Ascending aorta (tissue), 2 donors: ENCODE results near the gene IGLON5. TPM values are rescaled to one million over a fixed set of nuclear protein-coding genes. Genes with fewer than 3 reads are reported as not detected.

Experiments
- DNase-seq, 2 donors: peaks; one replicate each; pipeline ENCODE4 v3.0.0-alpha.2; 2019; ENCODE audit warnings: low spot score in 2 of 2
- H3K27ac ChIP-seq, 2 donors: fragments of 200-600 bp; sonication (generic); one replicate each; pipeline ENCODE4 v1.5.1; 2016 to 2017; ENCODE audit warnings: mild to moderate bottlenecking in 1 of 2
- H3K27me3 ChIP-seq: fragments of 200-600 bp; sonication (generic); one replicate; pipeline ENCODE4 v1.5.1; 2017
- H3K36me3 ChIP-seq, 2 donors: fragments of 200-600 bp; sonication (generic); one replicate each; pipeline ENCODE4 v1.5.1; 2016
- H3K4me1 ChIP-seq, 2 donors: fragments of 200-600 bp; sonication (generic); one replicate each; pipeline ENCODE4 v1.5.1; 2016 to 2017; ENCODE audit warnings: mild to moderate bottlenecking in 1 of 2
- H3K4me3 ChIP-seq, 2 donors: fragments of 200-600 bp; sonication (generic); one replicate each; pipeline ENCODE4 v1.5.1; 2016 to 2017; ENCODE audit warnings: mild to moderate bottlenecking in 1 of 2
- H3K9me3 ChIP-seq, 2 donors: fragments of 200-600 bp; sonication (generic); one replicate each; pipeline ENCODE4 v1.5.1; 2016
- CTCF ChIP-seq, 3 experiments: fragments of 200-600 bp in 2 of 3; fragments of 450-650 bp in 1 of 3; sonication (generic) in 2 of 3; IDR thresholded peaks; one replicate each; pipeline ENCODE4 v1.5.1; 2016 to 2019; ENCODE audit warnings: antibody characterized with exemption in 3 of 3, mild to moderate bottlenecking in 1 of 3, moderate library complexity in 1 of 3
- intact Hi-C: fragments of 100-400 bp; cut with DNase I; formaldehyde crosslinking; loops from one replicate; pipeline ENCODE4 v1.15.1; 2023
- total RNA-seq: library from RNA; depleted of rRNA; stranded (reverse); fragments of >200 nt; gene quantifications from one replicate; pipeline ENCODE4 v1.1.0, GENCODE V29; 2016

IGLON5 gene
- total RNA-seq, 1 donor from 2014 or later, result 4.9 TPM

GRCh38 chr19:51345076-51345620 lies 33.7 kb downstream of the IGLON5 start:
- Histone ChIP-seq H3K27ac (no peak overlapping the region), H3K4me3 (no peak overlapping the region), H3K9me3 (no peaks in the 10 kb centered on the region), H3K4me1 (peaks cover 0 to 4% of the 10 kb centered on the region in 2 donors), H3K36me3 (peaks cover 11 to 24% of the 10 kb centered on the region in 2 donors), H3K27me3 (no peaks in the 10 kb centered on the region)
- no peak for DNase-seq
- TF ChIP-seq CTCF (IDR thresholded peaks at IDR 0.05), result no peak
- intact Hi-C loops, result no loop called here

DNA sequence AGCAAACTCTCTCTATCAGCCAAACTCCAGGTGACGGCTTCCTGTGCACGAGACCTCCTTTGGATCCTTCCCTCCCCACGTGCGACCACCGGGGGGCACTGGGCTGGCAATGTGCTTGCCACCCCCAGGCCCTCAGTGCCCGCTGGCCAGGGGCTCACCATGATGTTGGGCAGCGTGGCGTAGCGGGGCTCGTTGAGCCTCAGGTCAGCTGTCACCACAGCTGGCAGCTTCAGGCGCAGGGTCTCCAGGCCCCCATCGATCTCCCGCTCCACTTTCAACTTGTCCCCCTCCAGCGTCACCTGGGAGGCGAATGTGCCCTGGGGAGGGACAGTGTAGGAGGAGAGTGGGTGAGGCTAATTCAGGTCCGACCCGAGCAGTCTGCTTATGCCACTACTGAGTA lies 35.3 kb downstream of the IGLON5 start:
- no peak for TF ChIP-seq CTCF (IDR thresholded peaks at IDR 0.05)
- Histone ChIP-seq H3K27me3 (no peaks in the 10 kb centered on the region), H3K27ac (no peak overlapping the region), H3K4me3 (no peak overlapping the region), H3K9me3 (no peaks in the 10 kb centered on the region), H3K4me1 (no peaks in the 10 kb centered on the region), H3K36me3 (peaks cover 20 to 40% of the 10 kb centered on the region in 2 donors)
- DNase-seq, result no peak
- intact Hi-C loops, result no loop called here

GRCh38 chr19:51347209-51347928 lies 35.9 kb downstream of the IGLON5 start:
- Histone ChIP-seq H3K36me3 (peaks cover 20 to 43% of the 10 kb centered on the region in 2 donors), H3K9me3 (no peaks in the 10 kb centered on the region), H3K27me3 (no peaks in the 10 kb centered on the region), H3K4me1 (no peaks in the 10 kb centered on the region), H3K27ac (no peak overlapping the region), H3K4me3 (no peak overlapping the region)
- no peak for TF ChIP-seq CTCF (IDR thresholded peaks at IDR 0.05)
- no peak for DNase-seq
- intact Hi-C loops, result no loop called here

DNA sequence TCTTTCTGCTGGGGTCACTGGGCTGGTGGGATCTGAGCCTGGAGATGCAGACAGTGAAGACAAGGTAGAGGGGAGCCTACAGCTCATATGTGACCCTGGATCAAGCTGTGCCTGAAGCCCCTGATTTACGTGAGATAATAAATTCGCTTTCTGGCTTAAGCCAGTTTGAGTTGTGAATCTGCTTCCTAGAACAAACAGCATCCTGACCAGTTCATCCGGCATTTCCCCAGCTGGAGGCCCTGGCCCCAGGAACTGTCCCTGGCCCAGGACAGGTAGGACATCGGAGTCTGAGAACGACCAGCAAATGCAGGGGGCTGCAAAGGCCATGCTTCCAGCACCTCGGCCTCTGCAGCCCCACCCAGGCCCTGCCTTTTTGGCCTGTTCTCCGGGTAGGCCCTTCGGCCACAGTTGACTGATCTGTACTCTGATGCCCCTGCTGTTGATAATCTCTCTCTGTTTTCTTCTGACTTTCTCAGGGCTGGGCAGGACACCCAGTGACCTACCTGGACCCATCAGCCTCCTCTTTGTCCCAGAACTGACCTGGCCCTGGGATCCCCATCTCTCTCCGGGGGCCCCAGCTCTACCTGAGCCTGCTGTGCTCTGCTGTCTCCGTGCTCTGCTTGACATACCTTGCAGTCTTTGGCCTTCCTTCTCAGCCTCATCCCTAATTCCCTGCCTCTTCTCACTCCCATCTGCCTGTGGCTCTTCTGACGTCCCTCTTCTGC lies 40.0 kb downstream of the IGLON5 start:
- no peaks in the 10 kb centered on the region for H3K27me3 ChIP-seq
- no peak for DNase-seq
- H3K27ac ChIP-seq, result no peak overlapping the region
- H3K9me3 ChIP-seq, result no peaks in the 10 kb centered on the region
- no peak overlapping the region for H3K4me3 ChIP-seq
- H3K4me1 ChIP-seq, result no peaks in the 10 kb centered on the region
- peaks cover 17 to 38% of the 10 kb centered on the region in 2 donors for H3K36me3 ChIP-seq
- no peak for TF ChIP-seq CTCF (IDR thresholded peaks at IDR 0.05)
- intact Hi-C loops, result no loop called here

DNA sequence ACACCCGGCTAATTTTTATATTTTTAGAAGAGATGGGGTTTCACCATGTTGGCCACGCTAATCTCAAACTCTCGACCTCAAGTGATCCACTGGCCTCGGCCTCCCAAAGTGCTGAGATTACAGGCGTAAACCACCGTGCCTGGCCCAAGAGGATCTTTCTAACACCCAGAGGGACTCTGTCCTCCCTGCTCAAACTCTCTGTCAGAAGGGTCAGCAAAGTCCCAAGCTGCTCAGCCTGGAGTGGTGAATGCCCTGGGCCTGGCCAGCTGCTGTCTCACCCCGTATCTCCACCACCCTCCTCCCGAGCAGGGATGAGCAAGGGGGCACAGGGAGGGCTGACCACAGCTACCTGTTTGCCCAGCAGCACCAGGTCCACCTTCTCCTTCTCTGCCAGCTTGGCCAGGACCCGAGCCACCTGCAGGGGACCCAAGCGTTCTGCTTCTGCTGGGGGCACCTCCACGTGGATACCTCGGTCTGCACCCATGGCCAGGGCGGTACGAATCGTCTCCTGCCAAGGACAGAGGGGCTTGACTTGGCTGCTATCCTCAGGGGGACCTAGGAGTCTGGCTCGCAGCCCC lies 41.4 kb downstream of the IGLON5 start:
- H3K36me3 ChIP-seq, result peaks cover 17 to 26% of the 10 kb centered on the region in 2 donors
- H3K27ac ChIP-seq, result no peak overlapping the region
- no peaks in the 10 kb centered on the region for H3K4me1 ChIP-seq
- TF ChIP-seq CTCF (IDR thresholded peaks at IDR 0.05), result no peak
- no peak for DNase-seq
- no peaks in the 10 kb centered on the region for H3K27me3 ChIP-seq
- intact Hi-C loops, result no loop called here
- H3K4me3 ChIP-seq, result no peak overlapping the region
- H3K9me3 ChIP-seq, result no peaks in the 10 kb centered on the region
